ENCODE measurements around the gene SP5.
"Not testable (repeated sequence)": the region's sequence is repeated elsewhere in the genome, so short reads cannot be mapped to it uniquely, and the experiment has no call there.

SP5 gene

GRCh38 chr2:170742896-170743529, 27.9 kb downstream of the SP5 start:
- no peak for TF ChIP-seq CTCF (IDR thresholded peaks at IDR 0.05; ENCODE audit: extremely low read depth, insufficient read depth, missing control alignments)
- in situ Hi-C loops (cut with MboI; ENCODE audit: low pct_unique_long_range_greater_than_20kb, low sequenced_read_pairs, unreplicated experiment) = no loop called here
- no peak for DNase-seq (ENCODE audit: low spot score)

- in situ Hi-C loops (cut with MboI; ENCODE audit: low pct_unique_long_range_greater_than_20kb, low sequenced_read_pairs, unreplicated experiment) = no loop called here
- no peak for TF ChIP-seq CTCF (IDR thresholded peaks at IDR 0.05; ENCODE audit: extremely low read depth, insufficient read depth, missing control alignments)
- DNase-seq (ENCODE audit: low spot score) = no peak
Measured at GRCh38 chr2:170743530-170744239, 28.5 kb downstream of the SP5 start.

GRCh38 chr2:170744248-170745002, 29.3 kb downstream of the SP5 start:
- no peak for DNase-seq (ENCODE audit: low spot score)
- in situ Hi-C loops (cut with MboI; ENCODE audit: low pct_unique_long_range_greater_than_20kb, low sequenced_read_pairs, unreplicated experiment) = no loop called here
- no peak for TF ChIP-seq CTCF (IDR thresholded peaks at IDR 0.05; ENCODE audit: extremely low read depth, insufficient read depth, missing control alignments)

- no peak for TF ChIP-seq CTCF (IDR thresholded peaks at IDR 0.05; ENCODE audit: extremely low read depth, insufficient read depth, missing control alignments)
- no peak for DNase-seq (ENCODE audit: low spot score)
- in situ Hi-C loops (cut with MboI; ENCODE audit: low pct_unique_long_range_greater_than_20kb, low sequenced_read_pairs, unreplicated experiment) = no loop called here
Measured at GRCh38 chr2:170745305-170745704, 30.2 kb downstream of the SP5 start.

- TF ChIP-seq CTCF (IDR thresholded peaks at IDR 0.05; ENCODE audit: extremely low read depth, insufficient read depth, missing control alignments) = no peak
- DNase-seq (ENCODE audit: low spot score) = no peak
- in situ Hi-C loops (cut with MboI; ENCODE audit: low pct_unique_long_range_greater_than_20kb, low sequenced_read_pairs, unreplicated experiment) = no loop called here
Measured at GRCh38 chr2:170747921-170748320, 32.8 kb downstream of the SP5 start.

- DNase-seq (ENCODE audit: low spot score); in situ Hi-C loops (cut with MboI; ENCODE audit: low pct_unique_long_range_greater_than_20kb, low sequenced_read_pairs, unreplicated experiment): not testable (repeated sequence)
Measured at GRCh38 chr2:170751555-170751954, 36.4 kb downstream of the SP5 start.

GRCh38 chr2:170761572-170761971, 46.4 kb downstream of the SP5 start:
- DNase-seq (ENCODE audit: low spot score) = no peak
- in situ Hi-C loops (cut with MboI; ENCODE audit: low pct_unique_long_range_greater_than_20kb, low sequenced_read_pairs, unreplicated experiment) = no loop called here
- no peak for TF ChIP-seq CTCF (IDR thresholded peaks at IDR 0.05; ENCODE audit: extremely low read depth, insufficient read depth, missing control alignments)
